ENCODE results near the gene RCN2.

DNA sequence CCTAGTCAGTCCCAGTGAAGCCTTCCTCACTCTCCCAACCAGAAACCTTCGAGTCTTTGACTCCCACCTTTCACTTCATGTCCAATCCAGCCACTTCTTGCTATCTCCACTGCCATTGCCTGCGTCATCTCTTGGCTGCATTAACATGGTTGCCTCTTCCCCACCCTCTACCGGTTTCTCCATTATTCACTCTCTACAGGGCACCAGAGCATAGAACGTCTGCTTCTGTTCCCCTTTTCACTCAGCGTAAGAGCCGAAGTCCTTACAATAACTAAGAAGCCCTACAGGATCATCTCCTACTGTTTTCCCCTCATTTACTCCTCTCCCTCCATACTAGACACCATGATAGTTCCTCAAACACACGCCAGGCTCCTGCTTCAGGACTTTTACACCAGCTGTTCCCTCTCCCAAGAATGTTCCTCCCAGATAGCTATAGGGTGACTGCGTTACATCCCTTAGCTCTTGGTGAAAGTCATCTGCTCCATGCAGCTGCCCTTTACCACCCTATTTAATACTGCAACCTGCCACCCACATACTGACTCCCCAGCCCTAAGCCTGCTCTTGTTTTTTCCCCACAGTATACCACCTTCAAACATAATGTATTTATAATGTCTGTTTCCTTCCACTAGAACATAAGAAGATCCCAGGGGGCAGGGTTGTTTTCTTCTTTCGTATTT lies 30.9 kb downstream of the RCN2 start:
- TF ChIP-seq, protein P1, sequence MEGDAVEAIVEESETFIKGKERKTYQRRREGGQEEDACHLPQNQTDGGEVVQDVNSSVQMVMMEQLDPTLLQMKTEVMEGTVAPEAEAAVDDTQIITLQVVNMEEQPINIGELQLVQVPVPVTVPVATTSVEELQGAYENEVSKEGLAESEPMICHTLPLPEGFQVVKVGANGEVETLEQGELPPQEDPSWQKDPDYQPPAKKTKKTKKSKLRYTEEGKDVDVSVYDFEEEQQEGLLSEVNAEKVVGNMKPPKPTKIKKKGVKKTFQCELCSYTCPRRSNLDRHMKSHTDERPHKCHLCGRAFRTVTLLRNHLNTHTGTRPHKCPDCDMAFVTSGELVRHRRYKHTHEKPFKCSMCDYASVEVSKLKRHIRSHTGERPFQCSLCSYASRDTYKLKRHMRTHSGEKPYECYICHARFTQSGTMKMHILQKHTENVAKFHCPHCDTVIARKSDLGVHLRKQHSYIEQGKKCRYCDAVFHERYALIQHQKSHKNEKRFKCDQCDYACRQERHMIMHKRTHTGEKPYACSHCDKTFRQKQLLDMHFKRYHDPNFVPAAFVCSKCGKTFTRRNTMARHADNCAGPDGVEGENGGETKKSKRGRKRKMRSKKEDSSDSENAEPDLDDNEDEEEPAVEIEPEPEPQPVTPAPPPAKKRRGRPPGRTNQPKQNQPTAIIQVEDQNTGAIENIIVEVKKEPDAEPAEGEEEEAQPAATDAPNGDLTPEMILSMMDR (IDR thresholded peaks at IDR 0.05; ENCODE audit: extremely low read depth in 1 of 2, insufficient read depth in 1 of 2, low read depth in 1 of 2, low read length in 2 of 2), result no peak
- TF ChIP-seq POLR2A (IDR thresholded peaks at IDR 0.05; ENCODE audit: low read depth, low read length), result no peak
